Neural cell (in vitro differentiated cells): ENCODE results near the gene LPP. TPM values are rescaled to one million over a fixed set of nuclear protein-coding genes. Genes with fewer than 3 reads are reported as not detected.

ENCODE experiments used
- H2AFZ ChIP-seq: fragments of 200-600, 300-800 bp; sonication (generic), shearing (Covaris generic); 2 replicates; pipeline ENCODE4 v1.6.0; 2014; ENCODE audit warnings: low read depth, mild to moderate bottlenecking, antibody characterized with exemption, low read length, moderate library complexity
- H3F3A ChIP-seq: fragments of 200-600 bp; shearing (Covaris generic); 2 replicates; pipeline ENCODE4 v1.6.1; 2016; ENCODE audit warnings: mild to moderate bottlenecking, moderate library complexity, mixed read lengths, antibody characterized with exemption, low read length; ENCODE audit not compliant: insufficient read depth, poor library complexity, severe bottlenecking
- H3K27ac ChIP-seq: fragments of 200-600, 300-800 bp; sonication (generic), shearing (Covaris generic); 2 replicates; pipeline ENCODE4 v1.5.1; 2014; ENCODE audit warnings: mild to moderate bottlenecking, low read length, moderate library complexity
- H3K27me3 ChIP-seq: fragments of 300-800, 200-600 bp; sonication (generic), shearing (Covaris generic); 2 replicates; pipeline ENCODE4 v1.6.0; 2014; ENCODE audit warnings: mild to moderate bottlenecking, low read depth, low read length, moderate library complexity; ENCODE audit not compliant: insufficient read depth
- H3K36me3 ChIP-seq: fragments of 300-800, 200-600 bp; sonication (generic), shearing (Covaris generic); 2 replicates; pipeline ENCODE4 v1.5.1; 2014; ENCODE audit warnings: mild to moderate bottlenecking, antibody characterized with exemption, low read length, moderate library complexity; ENCODE audit not compliant: insufficient read depth
- H3K4me2 ChIP-seq: fragments of 300-800, 200-600 bp; sonication (generic), shearing (Covaris generic); 2 replicates; pipeline ENCODE4 v1.6.0; 2014; ENCODE audit warnings: mild to moderate bottlenecking, low read length
- H3K4me3 ChIP-seq: fragments of 300-800, 200-600 bp; sonication (generic), shearing (Covaris generic); 2 replicates; pipeline ENCODE4 v1.5.1; 2014; ENCODE audit warnings: mild to moderate bottlenecking, low read length, moderate library complexity
- H3K79me2 ChIP-seq: fragments of 200-600 bp; shearing (Covaris generic); replicated peaks from 2 replicates; pipeline ENCODE4 v1.6.0; 2014; ENCODE audit warnings: mild to moderate bottlenecking, low read length, moderate library complexity; ENCODE audit not compliant: insufficient read depth
- H3K9ac ChIP-seq: fragments of 300-800, 200-600 bp; sonication (generic), shearing (Covaris generic); 2 replicates; pipeline ENCODE4 v1.6.1; 2016; ENCODE audit warnings: mild to moderate bottlenecking, low read length, mixed read lengths
- H3K9me2 ChIP-seq: fragments of 200-600 bp; shearing (Covaris generic); 2 replicates; pipeline ENCODE4 v1.6.1; 2016; ENCODE audit warnings: mild to moderate bottlenecking, low read length, mixed read lengths; ENCODE audit not compliant: insufficient read depth
- H3K9me3 ChIP-seq: fragments of 200-600, 300-800 bp; sonication (generic), shearing (Covaris generic); 2 replicates; pipeline ENCODE4 v1.6.1; 2016; ENCODE audit warnings: mild to moderate bottlenecking, mixed run types, low read length, moderate library complexity, mixed read lengths
- H4K20me1 ChIP-seq: fragments of 200-600 bp; shearing (Covaris generic); 2 replicates; pipeline ENCODE4 v1.6.1; 2016; ENCODE audit warnings: mild to moderate bottlenecking, mixed run types; ENCODE audit not compliant: insufficient read depth
- EP300 ChIP-seq: fragments of 450-650 bp; conservative IDR thresholded peaks from 2 replicates; pipeline ENCODE4 v1.6.1; 2014; ENCODE audit warnings: antibody characterized with exemption, mild to moderate bottlenecking, moderate library complexity; ENCODE audit not compliant: poor library complexity, severe bottlenecking
- EZH2 ChIP-seq: fragments of 200-600, 300-800 bp; shearing (Covaris generic), sonication (generic); IDR thresholded peaks from 2 replicates; pipeline ENCODE4 v1.6.1; 2014; ENCODE audit warnings: antibody characterized with exemption, low read length, borderline replicate concordance, mild to moderate bottlenecking; ENCODE audit not compliant: insufficient read depth, poor library complexity, severe bottlenecking
- MXI1 ChIP-seq: fragments of 450-650 bp; conservative IDR thresholded peaks from 2 replicates; pipeline ENCODE4 v1.6.1; 2014; ENCODE audit warnings: antibody characterized with exemption, mild to moderate bottlenecking; ENCODE audit not compliant: poor library complexity, severe bottlenecking
- RAD21 ChIP-seq: fragments of 450-650 bp; conservative IDR thresholded peaks from 2 replicates; pipeline ENCODE4 v1.6.1; 2014; ENCODE audit warnings: antibody characterized with exemption, mild to moderate bottlenecking, moderate library complexity
- SMC3 ChIP-seq: fragments of 450-650 bp; conservative IDR thresholded peaks from 2 replicates; pipeline ENCODE4 v1.6.1; 2014; ENCODE audit warnings: antibody characterized with exemption, mild to moderate bottlenecking, moderate library complexity; ENCODE audit not compliant: poor library complexity
- TAF1 ChIP-seq: IDR thresholded peaks from 2 replicates; pipeline ENCODE4 v1.6.1; 2012; ENCODE audit warnings: low read depth
- polyA plus RNA-seq: library from polyadenylated mRNA; depleted of rRNA; stranded (reverse); fragments of >200 nt; gene quantifications from 2 replicates; pipeline ENCODE4 v1.2.3, GENCODE V29; 2014
- TF ChIP-seq, protein P1 (sequence below): fragments of 450-650 bp; IDR thresholded peaks from 2 replicates; pipeline ENCODE4 v1.5.1; 2014; ENCODE audit warnings: antibody characterized with exemption, mild to moderate bottlenecking, moderate library complexity; ENCODE audit not compliant: poor library complexity, severe bottlenecking

The LPP gene
- polyA plus RNA-seq, 1 donor from 2014 or later: 3.0 TPM

DNA sequence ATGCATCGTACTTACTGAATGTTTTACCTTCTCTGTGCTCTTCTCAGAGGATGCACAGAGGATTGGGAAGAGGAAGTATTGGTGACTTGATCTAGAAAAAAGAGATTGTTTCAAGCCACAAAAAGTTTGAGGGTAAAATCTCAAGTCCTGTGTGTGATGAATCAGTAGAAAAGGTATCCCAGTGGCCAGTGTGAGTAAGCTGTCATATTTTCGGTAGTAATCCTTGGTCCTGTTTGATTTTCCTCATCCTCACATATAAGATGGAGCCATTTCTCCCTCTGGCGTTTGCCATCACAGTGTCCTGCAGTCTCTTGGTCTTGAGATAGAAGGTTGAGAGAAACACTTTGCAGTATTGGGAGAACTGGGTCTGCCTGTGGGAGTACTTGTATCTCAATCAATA lies 166.8 kb downstream of the LPP start:
- no peaks in the 10 kb centered on the region for H3K9me2 ChIP-seq
- TF ChIP-seq, protein P1, sequence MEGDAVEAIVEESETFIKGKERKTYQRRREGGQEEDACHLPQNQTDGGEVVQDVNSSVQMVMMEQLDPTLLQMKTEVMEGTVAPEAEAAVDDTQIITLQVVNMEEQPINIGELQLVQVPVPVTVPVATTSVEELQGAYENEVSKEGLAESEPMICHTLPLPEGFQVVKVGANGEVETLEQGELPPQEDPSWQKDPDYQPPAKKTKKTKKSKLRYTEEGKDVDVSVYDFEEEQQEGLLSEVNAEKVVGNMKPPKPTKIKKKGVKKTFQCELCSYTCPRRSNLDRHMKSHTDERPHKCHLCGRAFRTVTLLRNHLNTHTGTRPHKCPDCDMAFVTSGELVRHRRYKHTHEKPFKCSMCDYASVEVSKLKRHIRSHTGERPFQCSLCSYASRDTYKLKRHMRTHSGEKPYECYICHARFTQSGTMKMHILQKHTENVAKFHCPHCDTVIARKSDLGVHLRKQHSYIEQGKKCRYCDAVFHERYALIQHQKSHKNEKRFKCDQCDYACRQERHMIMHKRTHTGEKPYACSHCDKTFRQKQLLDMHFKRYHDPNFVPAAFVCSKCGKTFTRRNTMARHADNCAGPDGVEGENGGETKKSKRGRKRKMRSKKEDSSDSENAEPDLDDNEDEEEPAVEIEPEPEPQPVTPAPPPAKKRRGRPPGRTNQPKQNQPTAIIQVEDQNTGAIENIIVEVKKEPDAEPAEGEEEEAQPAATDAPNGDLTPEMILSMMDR: no peak
- TF ChIP-seq RAD21: no peak
- no peak for TF ChIP-seq TAF1
- TF ChIP-seq EZH2: no peak
- TF ChIP-seq EP300: no peak
- no peak for TF ChIP-seq SMC3
- no peak for TF ChIP-seq MXI1
- H3K79me2 ChIP-seq: no peaks in the 10 kb centered on the region
- no peak overlapping the region for H2AFZ ChIP-seq
- no peaks in the 10 kb centered on the region for H3K27me3 ChIP-seq
- no peak overlapping the region for H3K4me2 ChIP-seq
- no peaks in the 10 kb centered on the region for H3F3A ChIP-seq
- H4K20me1 ChIP-seq: no peaks in the 10 kb centered on the region
- no peaks in the 10 kb centered on the region for H3K36me3 ChIP-seq
- no peak overlapping the region for H3K27ac ChIP-seq
- H3K9me3 ChIP-seq: no peaks in the 10 kb centered on the region
- H3K4me3 ChIP-seq: no peak overlapping the region
- H3K9ac ChIP-seq: no peak overlapping the region

DNA sequence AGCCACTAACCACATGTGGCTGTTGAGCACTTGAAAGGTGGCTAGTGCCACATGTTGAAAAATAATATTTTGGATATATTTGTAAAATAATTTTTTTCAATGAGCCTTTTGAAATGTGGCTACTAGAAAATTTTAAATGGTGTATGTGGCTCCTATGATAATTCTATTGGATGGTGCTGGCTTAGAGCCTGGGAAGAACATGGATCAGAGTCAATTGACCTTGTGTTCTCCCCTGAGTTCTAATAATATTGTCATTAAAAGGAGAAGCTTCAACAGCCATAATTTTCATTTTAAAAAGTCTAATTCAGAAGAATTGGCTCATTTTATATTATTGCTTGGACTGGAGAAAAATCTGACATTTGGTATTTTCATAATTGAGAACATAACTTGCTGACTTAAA lies 167.3 kb downstream of the LPP start:
- Histone ChIP-seq H3K79me2 (no peaks in the 10 kb centered on the region), H3K4me2 (no peak overlapping the region), H3K27me3 (no peaks in the 10 kb centered on the region), H3K9me3 (no peaks in the 10 kb centered on the region), H3K9ac (no peak overlapping the region), H3K27ac (no peak overlapping the region), H4K20me1 (no peaks in the 10 kb centered on the region), H3F3A (no peaks in the 10 kb centered on the region), H3K36me3 (no peaks in the 10 kb centered on the region), H2AFZ (no peak overlapping the region), H3K9me2 (no peaks in the 10 kb centered on the region), H3K4me3 (no peak overlapping the region)
- TF ChIP-seq RAD21: no peak

DNA sequence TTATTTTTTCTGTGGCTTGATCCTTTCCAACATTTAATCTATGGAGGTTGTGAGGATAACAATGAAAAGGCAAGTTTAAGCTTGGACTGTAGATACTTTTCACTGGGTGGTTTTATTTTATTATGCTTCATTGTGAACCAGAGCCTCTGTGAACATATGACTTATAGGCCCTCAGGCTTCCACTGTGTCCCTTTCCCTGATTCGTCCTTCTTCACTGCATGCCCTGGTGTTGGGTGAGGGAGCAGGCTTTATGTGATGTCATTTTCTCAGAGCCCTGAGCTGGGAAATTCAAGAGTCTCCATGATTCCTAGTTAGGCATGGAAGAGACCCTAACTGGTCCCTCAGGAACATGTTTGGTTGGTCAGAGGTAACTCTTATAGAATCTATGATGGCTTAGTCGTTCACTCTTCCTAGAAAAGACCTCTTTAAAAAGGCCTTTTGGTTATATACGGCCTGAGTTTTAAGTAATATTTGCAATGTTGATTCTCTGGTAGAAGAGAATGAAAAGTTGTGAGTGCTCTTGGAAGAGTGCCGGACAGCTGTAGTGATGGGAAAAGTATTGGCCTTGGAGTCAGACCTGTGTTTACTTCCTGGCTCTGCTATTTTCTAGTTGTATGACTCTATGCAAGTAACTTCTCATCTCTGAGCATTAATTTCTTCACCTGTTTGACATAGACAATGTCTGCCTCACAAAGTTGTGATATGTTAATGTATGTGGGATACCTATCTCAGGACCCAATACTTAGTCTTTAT lies 168.4 kb downstream of the LPP start:
- Histone ChIP-seq H3K36me3 (no peaks in the 10 kb centered on the region), H3K27me3 (no peaks in the 10 kb centered on the region), H3K9me2 (no peaks in the 10 kb centered on the region), H3K27ac (no peak overlapping the region), H4K20me1 (no peaks in the 10 kb centered on the region), H3K9me3 (no peaks in the 10 kb centered on the region), H3K79me2 (no peaks in the 10 kb centered on the region), H3K4me3 (no peak overlapping the region), H3F3A (no peaks in the 10 kb centered on the region), H2AFZ (no peak overlapping the region), H3K9ac (no peak overlapping the region), H3K4me2 (no peak overlapping the region)
- no peak for TF ChIP-seq MXI1
